ENCODE measurements around the gene GALNT2.

DNA sequence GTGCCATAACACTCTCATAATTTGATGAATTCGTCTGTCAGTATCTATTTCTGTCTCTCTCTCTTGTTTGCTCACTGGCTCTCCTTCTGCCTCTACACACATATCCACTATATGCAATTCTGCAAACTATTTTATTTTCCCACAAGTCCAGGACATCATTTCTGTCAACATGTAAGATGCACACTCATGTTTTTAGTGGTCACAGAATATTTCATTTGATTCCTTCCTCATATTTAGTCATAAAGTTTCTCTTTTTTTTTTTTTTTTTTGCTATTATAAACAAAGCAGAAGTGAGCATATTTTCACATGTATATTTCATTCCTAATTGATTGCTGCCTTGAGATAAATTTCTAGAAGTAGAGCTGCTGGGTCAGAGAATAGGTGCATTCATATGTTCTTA is 193.8 kb downstream of the GALNT2 start:
- TF ChIP-seq, protein P1, sequence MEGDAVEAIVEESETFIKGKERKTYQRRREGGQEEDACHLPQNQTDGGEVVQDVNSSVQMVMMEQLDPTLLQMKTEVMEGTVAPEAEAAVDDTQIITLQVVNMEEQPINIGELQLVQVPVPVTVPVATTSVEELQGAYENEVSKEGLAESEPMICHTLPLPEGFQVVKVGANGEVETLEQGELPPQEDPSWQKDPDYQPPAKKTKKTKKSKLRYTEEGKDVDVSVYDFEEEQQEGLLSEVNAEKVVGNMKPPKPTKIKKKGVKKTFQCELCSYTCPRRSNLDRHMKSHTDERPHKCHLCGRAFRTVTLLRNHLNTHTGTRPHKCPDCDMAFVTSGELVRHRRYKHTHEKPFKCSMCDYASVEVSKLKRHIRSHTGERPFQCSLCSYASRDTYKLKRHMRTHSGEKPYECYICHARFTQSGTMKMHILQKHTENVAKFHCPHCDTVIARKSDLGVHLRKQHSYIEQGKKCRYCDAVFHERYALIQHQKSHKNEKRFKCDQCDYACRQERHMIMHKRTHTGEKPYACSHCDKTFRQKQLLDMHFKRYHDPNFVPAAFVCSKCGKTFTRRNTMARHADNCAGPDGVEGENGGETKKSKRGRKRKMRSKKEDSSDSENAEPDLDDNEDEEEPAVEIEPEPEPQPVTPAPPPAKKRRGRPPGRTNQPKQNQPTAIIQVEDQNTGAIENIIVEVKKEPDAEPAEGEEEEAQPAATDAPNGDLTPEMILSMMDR (IDR thresholded peaks at IDR 0.05), result no peak
- TF ChIP-seq EZH2 (IDR thresholded peaks at IDR 0.05; ENCODE audit: borderline replicate concordance, insufficient read depth, low read depth, low read length, poor library complexity, severe bottlenecking), result no peak
